Activated CD8-positive, alpha-beta T cell treated with anti-CD3 and anti-CD28 coated beads for 36 hours (primary cell): Measurements from ENCODE around the gene SEMA3B. TPM values are rescaled to one million over a fixed set of nuclear protein-coding genes. Genes with fewer than 3 reads are reported as not detected.

Experiments used
- ATAC-seq: fragments of 200-7000 bp; cut with Tn5 transposase; one replicate; pipeline ENCODE4 v1.10.0; 2021; ENCODE audit warnings: mild to moderate bottlenecking, moderate library complexity
- CTCF ChIA-PET: fragments of 350-600 bp; sonication (Branson Sonifier 250); formaldehyde crosslinking; loops from one replicate; lab custom pipeline; 2021; ENCODE audit warnings: antibody characterized with exemption; lab: Charles Lee
- POLR2A ChIA-PET: fragments of 350-600 bp; sonication (Branson Sonifier 250); formaldehyde crosslinking; loops from one replicate; lab custom pipeline; 2021; ENCODE audit warnings: antibody characterized with exemption; lab: Charles Lee
- DNase-seq: peaks from one replicate; pipeline ENCODE4 v3.0.0-alpha.2; 2020
- H3K27ac Mint-ChIP-seq: one replicate; pipeline ENCODE4 v1.8.0; 2021; ENCODE audit warnings: mild to moderate bottlenecking, mixed read lengths
- H3K27me3 Mint-ChIP-seq: one replicate; pipeline ENCODE4 v1.8.0; 2021; ENCODE audit warnings: mixed read lengths
- H3K36me3 Mint-ChIP-seq: one replicate; pipeline ENCODE4 v1.8.0; 2021; ENCODE audit warnings: low read depth, mixed read lengths
- H3K4me1 Mint-ChIP-seq: one replicate; pipeline ENCODE4 v1.8.0; 2021; ENCODE audit warnings: low read depth, mixed read lengths
- H3K4me3 Mint-ChIP-seq: one replicate; pipeline ENCODE4 v1.8.0; 2021; ENCODE audit warnings: mild to moderate bottlenecking, moderate library complexity, mixed read lengths
- H3K9me3 Mint-ChIP-seq: one replicate; pipeline ENCODE4 v1.8.0; 2021; ENCODE audit warnings: mixed read lengths
- CTCF ChIP-seq: fragments of 200-600 bp; IDR thresholded peaks from one replicate; pipeline ENCODE4 v1.8.0; 2022; ENCODE audit warnings: antibody characterized with exemption, mild to moderate bottlenecking
- intact Hi-C: fragments of 100-400 bp; cut with micrococcal nuclease; formaldehyde crosslinking; loops from one replicate; pipeline ENCODE4 v1.10.0; 2022
- total RNA-seq, 2 experiments: library from RNA; stranded (reverse); gene quantifications; one replicate each; pipeline ENCODE4 v1.2.3, GENCODE V29; 2021

The SEMA3B gene
- total RNA-seq, 2 experiments from 2014 or later: 1.6 to 2.3 TPM

- POLR2A ChIA-PET: interaction anchor here (0.7 to 4.2 kb wide), 4 partner anchors 9 to 53 kb away, joined by 3 to 29 read pairs (median 4); no protein-coding TSS in a partner anchor
- no peak for ATAC-seq
- TF ChIP-seq CTCF: no peak
- H3K9me3 Mint-ChIP-seq: no peaks in the 10 kb centered on the region
- CTCF ChIA-PET: interaction anchor here (1.3 to 14.8 kb wide), 3 partner anchors 5 to 31 kb away, joined by 3 to 239 read pairs (median 36); no protein-coding TSS in a partner anchor
- peak overlapping the region; percentile 91 for H3K4me3 Mint-ChIP-seq
- no peaks in the 10 kb centered on the region for H3K27me3 Mint-ChIP-seq
- H3K4me1 Mint-ChIP-seq: peaks cover 56% of the 10 kb centered on the region
- H3K36me3 Mint-ChIP-seq: peaks cover 23% of the 10 kb centered on the region
- intact Hi-C loops: no loop called here
- DNase-seq: peak; percentile 19
- H3K27ac Mint-ChIP-seq: peak overlapping the region; percentile 95
These were observed 30.4 kb upstream of the SEMA3B start for GRCh38 chr3:50238549-50239026.

GRCh38 chr3:50239649-50240048, 29.3 kb upstream of the SEMA3B start:
- DNase-seq (no peak), ATAC-seq (no peak)
- ChIA-PET CTCF (interaction anchor here (0.9 to 8.0 kb wide), 3 partner anchors 8 to 47 kb away, joined by 3 to 239 read pairs (median 8); partner anchors contain the start of gene GNAI2), POLR2A (interaction anchor here (1.0 kb wide), 1 partner anchor 12 kb away, joined by 3 read pairs; no protein-coding TSS in a partner anchor)
- peak overlapping the region; percentile 91 for H3K4me3 Mint-ChIP-seq
- H3K27me3 Mint-ChIP-seq: no peaks in the 10 kb centered on the region
- H3K36me3 Mint-ChIP-seq: peaks cover 26% of the 10 kb centered on the region
- intact Hi-C loops: no loop called here
- no peak for TF ChIP-seq CTCF
- peak overlapping the region; percentile 95 for H3K27ac Mint-ChIP-seq
- peaks cover 63% of the 10 kb centered on the region for H3K4me1 Mint-ChIP-seq
- no peaks in the 10 kb centered on the region for H3K9me3 Mint-ChIP-seq

- DNase-seq: no peak
- Mint-ChIP-seq H3K4me1 (peaks cover 70% of the 10 kb centered on the region), H3K27me3 (no peaks in the 10 kb centered on the region), H3K9me3 (no peaks in the 10 kb centered on the region), H3K27ac (peak overlapping the region; percentile 95), H3K36me3 (peaks cover 26% of the 10 kb centered on the region), H3K4me3 (peak overlapping the region; percentile 24)
- POLR2A ChIA-PET: interaction anchor here (1.2 to 3.8 kb wide), 6 partner anchors 8 to 48 kb away, joined by 3 to 14 read pairs (median 5); no protein-coding TSS in a partner anchor
- no peak for TF ChIP-seq CTCF
- no peak for ATAC-seq
- intact Hi-C loops: no loop called here
- CTCF ChIA-PET: interaction anchor here (1.0 to 8.0 kb wide), 3 partner anchors 10 to 49 kb away, joined by 3 to 239 read pairs (median 8); partner anchors contain the start of gene GNAI2
These were observed 27.8 kb upstream of the SEMA3B start for GRCh38 chr3:50241163-50241562.

GRCh38 chr3:50241713-50242380, 27.1 kb upstream of the SEMA3B start:
- intact Hi-C loops: no loop called here
- Mint-ChIP-seq H3K36me3 (peaks cover 27% of the 10 kb centered on the region), H3K27ac (peak overlapping the region; percentile 95), H3K27me3 (no peaks in the 10 kb centered on the region), H3K4me3 (peak overlapping the region; percentile 47), H3K9me3 (no peaks in the 10 kb centered on the region), H3K4me1 (peaks cover 74% of the 10 kb centered on the region)
- DNase-seq: peak; percentile 46
- no peak for TF ChIP-seq CTCF
- ChIA-PET POLR2A (interaction anchor here (0.9 to 3.8 kb wide), 5 partner anchors 8 to 47 kb away, joined by 3 to 14 read pairs (median 4); no protein-coding TSS in a partner anchor), CTCF (interaction anchor here (1.0 to 8.0 kb wide), 6 partner anchors 10 to 51 kb away, joined by 3 to 239 read pairs (median 7); partner anchors contain the start of genes GNAI2 and IFRD2)
- no peak for ATAC-seq
